Esophagus squamous epithelium (tissue), 5 donors: ENCODE data around the gene WDR37. TPM values are rescaled to one million over a fixed set of nuclear protein-coding genes. Genes with fewer than 3 reads are reported as not detected.

Experiments used
- DNase-seq: peaks from one replicate; lab custom pipeline; 2025; lab: John Stamatoyannopoulos, UW
- H3K27ac ChIP-seq, 4 donors: fragments of 200-600 bp; sonication (generic); one replicate each; pipeline ENCODE4 v1.5.1; 2016 to 2019; ENCODE audit warnings: mild to moderate bottlenecking in 1 of 4
- H3K27me3 ChIP-seq, 4 donors: fragments of 200-600 bp; sonication (generic); 1 replicate in 3 of 4; 2 replicates in 1 of 4; pipeline versions ENCODE4 v1.5.1 to v1.6.0; 2017 to 2021; ENCODE audit warnings: antibody characterized with exemption in 1 of 4
- H3K36me3 ChIP-seq, 3 donors: fragments of 200-600 bp; sonication (generic); one replicate each; pipeline ENCODE4 v1.5.1; 2016 to 2019
- H3K4me1 ChIP-seq, 3 donors: fragments of 200-600 bp; sonication (generic); one replicate each; pipeline ENCODE4 v1.5.1; 2017 to 2019
- H3K4me3 ChIP-seq, 4 donors: fragments of 200-600 bp; sonication (generic); 1 replicate in 3 of 4; 2 replicates in 1 of 4; pipeline ENCODE4 v1.5.1; 2016 to 2019; ENCODE audit warnings: mild to moderate bottlenecking in 2 of 4, moderate library complexity in 1 of 4
- H3K9me3 ChIP-seq, 3 donors: fragments of 200-600 bp; sonication (generic); one replicate each; pipeline ENCODE4 v1.5.1; 2016 to 2019
- CTCF ChIP-seq, 6 experiments: fragments of 450-650 bp in 4 of 6; fragments of 200-600 bp in 2 of 6; sonication (generic) in 2 of 6; IDR thresholded peaks; one replicate each; pipeline ENCODE4 v1.5.1; 2016 to 2019; ENCODE audit warnings: antibody characterized with exemption in 6 of 6, mild to moderate bottlenecking in 4 of 6, moderate library complexity in 4 of 6
- POLR2A ChIP-seq, 4 donors: fragments of 450-650 bp; IDR thresholded peaks; one replicate each; pipeline ENCODE4 v1.6.1; 2017; ENCODE audit warnings: antibody characterized with exemption in 4 of 4, mild to moderate bottlenecking in 4 of 4, moderate library complexity in 3 of 4
- WGBS, 2 donors: methylation state at CpG; one replicate each; pipeline ENCODE4 v1.1.5; 2018; 5-methylcytosine and 5-hydroxymethylcytosine counted together
- intact Hi-C: fragments of 100-400 bp; cut with DNase I; formaldehyde crosslinking; loops from one replicate; pipeline ENCODE4 v1.15.0; 2022
- total RNA-seq, 4 donors: library from RNA; depleted of rRNA; stranded (reverse); fragments of >200 nt; gene quantifications; one replicate each; pipeline ENCODE4 v1.1.0, GENCODE V29; 2016
- donor health status: DM: yes; HTN: yes; CAD: no.

The WDR37 gene
- total RNA-seq, 4 donors from 2014 or later, result 7.5 to 17.2 (median 11.3) TPM

- Histone ChIP-seq H3K9me3 (no peaks in the 10 kb centered on the region), H3K36me3 (peaks cover 13 to 98% (median 47%) of the 10 kb centered on the region in 3 donors), H3K27me3 (no peaks in the 10 kb centered on the region), H3K27ac (no peak overlapping the region), H3K4me3 (no peak overlapping the region), H3K4me1 (no peaks in the 10 kb centered on the region)
- TF ChIP-seq CTCF (IDR thresholded peaks at IDR 0.05), result no peak
- TF ChIP-seq POLR2A (IDR thresholded peaks at IDR 0.05), result no peak
- 91 to 98% methylated on average over 4 of the region's 4 CpGs for WGBS, 2 donors
- intact Hi-C loops, result no loop called here
- DNase-seq, result no peak
These were observed 29.1 kb downstream of the WDR37 start for GRCh38 chr10:1085258-1085657.

GRCh38 chr10:1086787-1087186, 30.6 kb downstream of the WDR37 start:
- Histone ChIP-seq H3K9me3 (no peaks in the 10 kb centered on the region), H3K4me1 (no peaks in the 10 kb centered on the region), H3K36me3 (peaks cover 16 to 100% (median 54%) of the 10 kb centered on the region in 3 donors), H3K27me3 (no peaks in the 10 kb centered on the region), H3K27ac (no peak overlapping the region), H3K4me3 (no peak overlapping the region)
- WGBS, 2 donors, result 89% methylated on average over 13 of the region's 13 CpGs
- no peak for DNase-seq
- intact Hi-C loops, result no loop called here
- TF ChIP-seq POLR2A (IDR thresholded peaks at IDR 0.05) (no peak), CTCF (IDR thresholded peaks at IDR 0.05) (no peak)

GRCh38 chr10:1089017-1089689, 33.0 kb downstream of the WDR37 start:
- no peaks in the 10 kb centered on the region for H3K4me1 ChIP-seq
- WGBS, 2 donors, result 82 to 87% methylated on average over 12 to 14 of the region's 19 CpGs

GRCh38 chr10:1090696-1091095, 34.5 kb downstream of the WDR37 start:
- H3K27ac ChIP-seq, result no peak overlapping the region
- TF ChIP-seq CTCF (IDR thresholded peaks at IDR 0.05) (no peak), POLR2A (IDR thresholded peaks at IDR 0.05) (no peak)
- DNase-seq, result no peak
- intact Hi-C loops, result no loop called here
- H3K4me1 ChIP-seq, result no peaks in the 10 kb centered on the region
- H3K4me3 ChIP-seq, result no peak overlapping the region
- H3K36me3 ChIP-seq, result peaks cover 20 to 100% (median 42%) of the 10 kb centered on the region in 3 donors
- WGBS, 2 donors, result 96 to 97% methylated on average over 12 to 13 of the region's 14 CpGs
- H3K27me3 ChIP-seq, result no peaks in the 10 kb centered on the region
- no peaks in the 10 kb centered on the region for H3K9me3 ChIP-seq

More at GRCh38 chr10:1089017-1089689, 33.0 kb downstream of the WDR37 start:
- H3K9me3 ChIP-seq, result no peaks in the 10 kb centered on the region
- H3K27ac ChIP-seq, result no peak overlapping the region
- peaks cover 16 to 100% (median 56%) of the 10 kb centered on the region in 3 donors for H3K36me3 ChIP-seq
- TF ChIP-seq POLR2A (IDR thresholded peaks at IDR 0.05), result no peak
- TF ChIP-seq CTCF (IDR thresholded peaks at IDR 0.05), result no peak
- no peak for DNase-seq
- intact Hi-C loops, result no loop called here
- no peak overlapping the region for H3K4me3 ChIP-seq
- H3K27me3 ChIP-seq, result no peaks in the 10 kb centered on the region

- intact Hi-C loops, result no loop called here
- peaks cover 19 to 100% (median 26%) of the 10 kb centered on the region in 3 donors for H3K36me3 ChIP-seq
- H3K4me1 ChIP-seq, result no peaks in the 10 kb centered on the region
- no peak overlapping the region for H3K27ac ChIP-seq
- no peaks in the 10 kb centered on the region for H3K27me3 ChIP-seq
- H3K4me3 ChIP-seq, result no peak overlapping the region
- TF ChIP-seq POLR2A (IDR thresholded peaks at IDR 0.05), result no peak
- TF ChIP-seq CTCF (IDR thresholded peaks at IDR 0.05), result no peak
- H3K9me3 ChIP-seq, result no peaks in the 10 kb centered on the region
- WGBS, 2 donors, result 93 to 94% methylated on average over 9 of the region's 9 CpGs
- no peak for DNase-seq
These were observed 37.5 kb downstream of the WDR37 start for GRCh38 chr10:1093696-1094095.
